IMR-90 (cell line): Measurements from ENCODE around the gene BARD1. TPM values are rescaled to one million over a fixed set of nuclear protein-coding genes. Genes with fewer than 3 reads are reported as not detected.

Experiments used
- ATAC-seq: fragments of 200-7000 bp; cut with Tn5 transposase; 2 replicates; pipeline ENCODE4 v1.9.1; 2020; ENCODE audit warnings: low read depth, mild to moderate bottlenecking, moderate library complexity
- BruUV-seq: library from RNA; stranded (reverse); fragments of 400-500 nt; replicated peaks from 2 replicates; lab custom pipeline; 2021; lab: Mats Ljungman, UMichigan
- CTCF ChIA-PET: fragments of 300-600 bp; formaldehyde crosslinking; extraction: SDS; loops from one replicate; lab custom pipeline; 2021; ENCODE audit warnings: antibody characterized with exemption; lab: Yijun Ruan, JAX
- POLR2A ChIA-PET: fragments of 300-600 bp; sonication (Branson Sonifier 250); formaldehyde crosslinking; loops from one replicate; lab custom pipeline; 2022; ENCODE audit warnings: antibody characterized with exemption; ENCODE audit not compliant: unreplicated experiment; lab: Charles Lee
- DNase-seq: peaks from one replicate; pipeline ENCODE4 v3.0.0; 2013
- H2AFZ ChIP-seq: replicated peaks from 2 replicates; pipeline ENCODE3; 2013; ENCODE audit warnings: low read length, mild to moderate bottlenecking; ENCODE audit not compliant: poor library complexity
- H2AK5ac ChIP-seq: 2 replicates; pipeline ENCODE4 v1.6.1; 2013; ENCODE audit warnings: low read depth, low read length, inconsistent platforms
- H2AK9ac ChIP-seq: replicated peaks from 2 replicates; pipeline ENCODE3; 2013; ENCODE audit warnings: mild to moderate bottlenecking, low read depth, low read length, moderate library complexity; ENCODE audit not compliant: poor library complexity
- H2BK120ac ChIP-seq: 2 replicates; pipeline ENCODE4 v1.6.1; 2013; ENCODE audit warnings: low read depth, low read length, inconsistent platforms
- H2BK15ac ChIP-seq: 3 replicates; pipeline ENCODE4 v1.6.1; 2013; ENCODE audit warnings: low read depth, low read length, inconsistent platforms
- H2BK20ac ChIP-seq: 2 replicates; pipeline ENCODE4 v1.6.1; 2013; ENCODE audit warnings: low read depth, mild to moderate bottlenecking, inconsistent platforms, low read length, moderate library complexity
- H2BK5ac ChIP-seq: 2 replicates; pipeline ENCODE4 v1.6.1; 2013; ENCODE audit warnings: mild to moderate bottlenecking, low read depth, low read length, inconsistent platforms; ENCODE audit not compliant: poor library complexity, severe bottlenecking
- H3K14ac ChIP-seq: replicated peaks from 2 replicates; pipeline ENCODE4 v1.6.1; 2013; ENCODE audit warnings: low read depth, low read length, inconsistent platforms
- H3K18ac ChIP-seq: 2 replicates; pipeline ENCODE4 v1.6.1; 2013; ENCODE audit warnings: low read depth, low read length, control low read depth
- H3K23ac ChIP-seq: 2 replicates; pipeline ENCODE4 v1.6.1; 2013; ENCODE audit warnings: low read depth, low read length, inconsistent platforms
- H3K27ac ChIP-seq: 2 replicates; pipeline ENCODE4 v1.5.1; 2013; ENCODE audit warnings: mild to moderate bottlenecking, control low read depth, low read length; ENCODE audit not compliant: insufficient read depth
- H3K27me3 ChIP-seq: 2 replicates; pipeline ENCODE4 v1.6.1; 2013; ENCODE audit warnings: low read length; ENCODE audit not compliant: control insufficient read depth, insufficient read depth
- H3K36me3 ChIP-seq: 2 replicates; pipeline ENCODE4 v1.6.1; 2013; ENCODE audit warnings: low read length, mixed read lengths; ENCODE audit not compliant: control insufficient read depth, insufficient read depth
- H3K4ac ChIP-seq: 2 replicates; pipeline ENCODE4 v1.6.1; 2013; ENCODE audit warnings: low read depth, low read length, inconsistent platforms
- H3K4me1 ChIP-seq: 2 replicates; pipeline ENCODE4 v1.6.1; 2013; ENCODE audit warnings: low read length, mixed read lengths; ENCODE audit not compliant: control insufficient read depth, insufficient read depth
- H3K4me2 ChIP-seq: 2 replicates; pipeline ENCODE4 v1.6.1; 2013; ENCODE audit warnings: low read depth, mild to moderate bottlenecking, control low read depth, low read length, moderate library complexity
- H3K4me3 ChIP-seq: 2 replicates; pipeline ENCODE4 v1.5.1; 2013; ENCODE audit warnings: low read depth, mild to moderate bottlenecking, control low read depth, low read length, moderate library complexity; ENCODE audit not compliant: insufficient read depth
- H3K56ac ChIP-seq: 2 replicates; pipeline ENCODE4 v1.6.1; 2013; ENCODE audit warnings: low read length, inconsistent platforms; ENCODE audit not compliant: insufficient read depth; ENCODE audit errors: extremely low read depth
- H3K79me1 ChIP-seq, 2 experiments: 2 replicates each; pipeline ENCODE4 v1.6.1; 2013; ENCODE audit warnings: low read length in 2 of 2, inconsistent platforms in 1 of 2, low read depth in 1 of 2
- H3K9ac ChIP-seq: 2 replicates; pipeline ENCODE4 v1.6.1; 2013; ENCODE audit warnings: low read depth, low read length, control low read depth
- H3K9me1 ChIP-seq: 2 replicates; pipeline ENCODE4 v1.6.1; 2013; ENCODE audit warnings: low read length, inconsistent platforms; ENCODE audit not compliant: insufficient read depth
- H3K9me3 ChIP-seq: 2 replicates; pipeline ENCODE4 v1.6.1; 2013; ENCODE audit warnings: low read length; ENCODE audit not compliant: control insufficient read depth, insufficient read depth
- H4K20me1 ChIP-seq: 2 replicates; pipeline ENCODE4 v1.6.1; 2013; ENCODE audit warnings: low read length, inconsistent platforms; ENCODE audit not compliant: insufficient read depth
- H4K5ac ChIP-seq: 2 replicates; pipeline ENCODE4 v1.6.1; 2013; ENCODE audit warnings: mild to moderate bottlenecking, low read depth, low read length, control low read depth
- H4K8ac ChIP-seq, 2 experiments: 2 replicates each; pipeline ENCODE4 v1.6.1; 2013; ENCODE audit warnings: low read depth in 2 of 2, low read length in 2 of 2, control low read depth in 1 of 2, inconsistent platforms in 1 of 2
- H4K91ac ChIP-seq: 2 replicates; pipeline ENCODE4 v1.6.1; 2013; ENCODE audit warnings: low read depth, low read length, inconsistent platforms; ENCODE audit not compliant: insufficient read depth
- BHLHE40 ChIP-seq: fragments of 150-350 bp; IDR thresholded peaks from 2 replicates; pipeline ENCODE4 v1.6.1; 2016; ENCODE audit warnings: mild to moderate bottlenecking, low read depth, low read length
- CEBPB ChIP-seq: IDR thresholded peaks from 2 replicates; pipeline ENCODE4 v1.6.1; 2012; ENCODE audit warnings: low read depth, low read length, improper control_type of control experiment
- CHD1 ChIP-seq: IDR thresholded peaks from 2 replicates; pipeline ENCODE4 v1.6.1; 2012; ENCODE audit warnings: low read depth, low read length, improper control_type of control experiment
- FOS ChIP-seq: fragments of 150-350 bp; IDR thresholded peaks from 2 replicates; pipeline ENCODE4 v1.6.1; 2016; ENCODE audit warnings: low read depth, low read length
- MAFK ChIP-seq: IDR thresholded peaks from 2 replicates; pipeline ENCODE4 v1.6.1; 2012; ENCODE audit warnings: low read depth, low read length, improper control_type of control experiment
- MAZ ChIP-seq: IDR thresholded peaks from 2 replicates; pipeline ENCODE4 v1.6.1; 2012; ENCODE audit warnings: low read depth, mild to moderate bottlenecking, low read length, improper control_type of control experiment, moderate library complexity, borderline replicate concordance
- MXI1 ChIP-seq: IDR thresholded peaks from 2 replicates; pipeline ENCODE4 v1.6.1; 2012; ENCODE audit warnings: low read depth, mild to moderate bottlenecking, low read length, moderate library complexity, borderline replicate concordance
- NFE2L2 ChIP-seq: fragments of 150-350 bp; IDR thresholded peaks from 2 replicates; pipeline ENCODE4 v1.6.1; 2016; ENCODE audit warnings: low read depth, mild to moderate bottlenecking, low read length
- POLR2A ChIP-seq: IDR thresholded peaks from 2 replicates; pipeline ENCODE4 v1.6.1; 2012; ENCODE audit warnings: mild to moderate bottlenecking, low read depth, low read length
- RAD21 ChIP-seq: IDR thresholded peaks from 2 replicates; pipeline ENCODE4 v1.6.1; 2012; ENCODE audit warnings: low read length, improper control_type of control experiment
- RCOR1 ChIP-seq: IDR thresholded peaks from 2 replicates; pipeline ENCODE4 v1.6.1; 2012; ENCODE audit warnings: mild to moderate bottlenecking, low read length, improper control_type of control experiment; ENCODE audit not compliant: insufficient replicate concordance
- RFX5 ChIP-seq: IDR thresholded peaks from 2 replicates; pipeline ENCODE4 v1.8.0; 2012; ENCODE audit warnings: low read depth, mild to moderate bottlenecking, low read length, moderate library complexity
- SMC3 ChIP-seq: fragments of 150-350 bp; IDR thresholded peaks from 2 replicates; pipeline ENCODE4 v1.6.1; 2016; ENCODE audit warnings: low read depth, mild to moderate bottlenecking, antibody characterized with exemption, low read length, moderate library complexity
- WGBS, 2 experiments: methylation state at CpG; one replicate each; pipeline versions ENCODE4 v1.1.5 to v1.1.7; 2013; ENCODE audit warnings: missing lambda C conversion rate in 2 of 2; ENCODE audit not compliant: insufficient read length in 1 of 2; ENCODE audit errors: extremely low coverage in 2 of 2; 5-methylcytosine and 5-hydroxymethylcytosine counted together
- dilution Hi-C: fragments of 300-500 bp; cut with HindIII; formaldehyde crosslinking; loops from one replicate; pipeline ENCODE4 v1.14.3; 2018; ENCODE audit warnings: low sequenced_read_pairs; ENCODE audit not compliant: unreplicated experiment
- in situ Hi-C: fragments of 300-500 bp; cut with MboI; formaldehyde crosslinking; loops from 3 replicates; pipeline ENCODE4 v1.14.3; 2019; ENCODE audit warnings: low sequenced_read_pairs, inconsistent platforms, mixed read lengths
- intact Hi-C: fragments of 100-400 bp; cut with micrococcal nuclease; formaldehyde crosslinking; loops from 2 replicates; pipeline ENCODE4 v1.10.0; 2022
- polyA plus RNA-seq, 3 experiments: library from polyadenylated mRNA; depleted of rRNA; stranded (reverse); fragments of >200 nt; gene quantifications; 2 replicates each; pipeline ENCODE4 v1.2.3, GENCODE V29; 2012; ENCODE audit warnings: low replicate concordance in 1 of 3
- total RNA-seq: library from RNA; depleted of rRNA; stranded (reverse); fragments of >200 nt; gene quantifications from 2 replicates; pipeline ENCODE4 v1.2.3, GENCODE V29; 2012
- TF ChIP-seq, protein P1 (sequence below): conservative IDR thresholded peaks from 2 replicates; pipeline ENCODE4 v1.5.1; 2012; ENCODE audit warnings: mild to moderate bottlenecking, low read depth, low read length, improper control_type of control experiment
- TF ChIP-seq, protein P2 (sequence below): fragments of 150-350 bp; IDR thresholded peaks from 2 replicates; pipeline ENCODE4 v1.6.1; 2017; ENCODE audit warnings: mild to moderate bottlenecking, antibody characterized with exemption, low read length, low read depth
- TF ChIP-seq, protein P3 (sequence below): fragments of 150-350 bp; IDR thresholded peaks from 2 replicates; pipeline ENCODE4 v1.6.1; 2016; ENCODE audit warnings: low read depth, mild to moderate bottlenecking, low read length, moderate library complexity, borderline replicate concordance

BARD1 gene
- total and polyA plus RNA-seq, 2 of the 4 experiments (the other 2 are of a cell fraction): 3.1 to 34.6 TPM

DNA sequence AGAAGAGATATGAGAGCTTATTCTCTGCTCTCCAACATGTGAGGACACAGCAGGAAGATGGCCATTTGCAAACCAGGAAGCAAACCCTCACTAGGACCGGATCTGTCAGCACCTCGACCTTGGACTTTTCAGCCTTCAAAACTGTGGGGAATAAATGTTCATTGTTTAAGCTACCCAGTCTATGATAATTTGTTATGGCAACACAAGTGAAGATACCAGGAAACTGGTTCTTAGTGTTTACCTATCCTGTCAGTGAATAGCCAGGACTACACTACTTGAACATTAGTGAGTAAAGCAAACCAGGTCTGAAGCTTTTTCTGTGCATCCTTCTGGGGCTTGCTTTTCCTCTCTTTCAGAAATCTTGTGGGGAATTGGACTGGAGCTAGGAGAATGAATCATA lies 44.4 kb upstream of the BARD1 start:
- TF ChIP-seq FOS (no peak), NFE2L2 (no peak), RCOR1 (no peak), CEBPB (no peak), MAZ (no peak), CHD1 (no peak), BHLHE40 (no peak), RFX5 (no peak), RAD21 (no peak), POLR2A (no peak), SMC3 (no peak), MXI1 (no peak), MAFK (no peak)
- TF ChIP-seq, protein P1, sequence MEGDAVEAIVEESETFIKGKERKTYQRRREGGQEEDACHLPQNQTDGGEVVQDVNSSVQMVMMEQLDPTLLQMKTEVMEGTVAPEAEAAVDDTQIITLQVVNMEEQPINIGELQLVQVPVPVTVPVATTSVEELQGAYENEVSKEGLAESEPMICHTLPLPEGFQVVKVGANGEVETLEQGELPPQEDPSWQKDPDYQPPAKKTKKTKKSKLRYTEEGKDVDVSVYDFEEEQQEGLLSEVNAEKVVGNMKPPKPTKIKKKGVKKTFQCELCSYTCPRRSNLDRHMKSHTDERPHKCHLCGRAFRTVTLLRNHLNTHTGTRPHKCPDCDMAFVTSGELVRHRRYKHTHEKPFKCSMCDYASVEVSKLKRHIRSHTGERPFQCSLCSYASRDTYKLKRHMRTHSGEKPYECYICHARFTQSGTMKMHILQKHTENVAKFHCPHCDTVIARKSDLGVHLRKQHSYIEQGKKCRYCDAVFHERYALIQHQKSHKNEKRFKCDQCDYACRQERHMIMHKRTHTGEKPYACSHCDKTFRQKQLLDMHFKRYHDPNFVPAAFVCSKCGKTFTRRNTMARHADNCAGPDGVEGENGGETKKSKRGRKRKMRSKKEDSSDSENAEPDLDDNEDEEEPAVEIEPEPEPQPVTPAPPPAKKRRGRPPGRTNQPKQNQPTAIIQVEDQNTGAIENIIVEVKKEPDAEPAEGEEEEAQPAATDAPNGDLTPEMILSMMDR: no peak
- TF ChIP-seq, protein P2, sequence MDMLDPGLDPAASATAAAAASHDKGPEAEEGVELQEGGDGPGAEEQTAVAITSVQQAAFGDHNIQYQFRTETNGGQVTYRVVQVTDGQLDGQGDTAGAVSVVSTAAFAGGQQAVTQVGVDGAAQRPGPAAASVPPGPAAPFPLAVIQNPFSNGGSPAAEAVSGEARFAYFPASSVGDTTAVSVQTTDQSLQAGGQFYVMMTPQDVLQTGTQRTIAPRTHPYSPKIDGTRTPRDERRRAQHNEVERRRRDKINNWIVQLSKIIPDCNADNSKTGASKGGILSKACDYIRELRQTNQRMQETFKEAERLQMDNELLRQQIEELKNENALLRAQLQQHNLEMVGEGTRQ: no peak
- TF ChIP-seq, protein P3, sequence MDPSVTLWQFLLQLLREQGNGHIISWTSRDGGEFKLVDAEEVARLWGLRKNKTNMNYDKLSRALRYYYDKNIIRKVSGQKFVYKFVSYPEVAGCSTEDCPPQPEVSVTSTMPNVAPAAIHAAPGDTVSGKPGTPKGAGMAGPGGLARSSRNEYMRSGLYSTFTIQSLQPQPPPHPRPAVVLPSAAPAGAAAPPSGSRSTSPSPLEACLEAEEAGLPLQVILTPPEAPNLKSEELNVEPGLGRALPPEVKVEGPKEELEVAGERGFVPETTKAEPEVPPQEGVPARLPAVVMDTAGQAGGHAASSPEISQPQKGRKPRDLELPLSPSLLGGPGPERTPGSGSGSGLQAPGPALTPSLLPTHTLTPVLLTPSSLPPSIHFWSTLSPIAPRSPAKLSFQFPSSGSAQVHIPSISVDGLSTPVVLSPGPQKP: no peak
- no CpG with 5 or more reads among the region's 2 CpGs for WGBS, 2 experiments
- no peak overlapping the region for H3K4me2 ChIP-seq
- no peak overlapping the region for H3K23ac ChIP-seq
- in situ Hi-C loops (no loop called here), dilution Hi-C loops (no loop called here), intact Hi-C loops (no loop called here)
- ChIA-PET POLR2A (no interaction called here), CTCF (interaction anchor here (0.6 kb wide), 1 partner anchor 678 kb away, joined by 3 read pairs; no protein-coding TSS in a partner anchor)
- no peak overlapping the region for H3K18ac ChIP-seq
- no peaks in the 10 kb centered on the region for H3K27me3 ChIP-seq
- no peak overlapping the region for H3K14ac ChIP-seq
- BruUV-seq: no TSS peak
- no peaks in the 10 kb centered on the region for H4K20me1 ChIP-seq
- no peak overlapping the region for H3K27ac ChIP-seq
- no peaks in the 10 kb centered on the region for H3K79me1 ChIP-seq
- H3K4me1 ChIP-seq: no peaks in the 10 kb centered on the region
- no peak overlapping the region for H2AK9ac ChIP-seq
- H3K9ac ChIP-seq: no peak overlapping the region
- H3K4me3 ChIP-seq: no peak overlapping the region
- no peak for DNase-seq
- H2AK5ac ChIP-seq: no peak overlapping the region
- no peak for ATAC-seq
- no peak overlapping the region for H2AFZ ChIP-seq
- no peak overlapping the region for H2BK20ac ChIP-seq
- no peak overlapping the region for H2BK15ac ChIP-seq
- no peak overlapping the region for H2BK120ac ChIP-seq
- H4K8ac ChIP-seq: no peak overlapping the region
- no peak overlapping the region for H3K56ac ChIP-seq
- no peak overlapping the region for H4K91ac ChIP-seq
- H2BK5ac ChIP-seq: no peak overlapping the region
- no peaks in the 10 kb centered on the region for H3K9me3 ChIP-seq
- H3K36me3 ChIP-seq: no peaks in the 10 kb centered on the region
- H3K9me1 ChIP-seq: no peaks in the 10 kb centered on the region
- H4K5ac ChIP-seq: no peak overlapping the region
- H3K4ac ChIP-seq: no peak overlapping the region
